B cell (primary cell): Measurements from ENCODE around the gene COL4A1. TPM values are rescaled to one million over a fixed set of nuclear protein-coding genes. Genes with fewer than 3 reads are reported as not detected.

Experiments
- ATAC-seq: fragments of 200-7000 bp; cut with Tn5 transposase; one replicate; pipeline ENCODE4 v1.10.0; 2021; ENCODE audit warnings: low read depth, mild to moderate bottlenecking, moderate number of reproducible peaks, moderate library complexity
- CTCF ChIA-PET: fragments of 350-600 bp; sonication (Branson Sonifier 250); formaldehyde crosslinking; loops from one replicate; lab custom pipeline; 2021; ENCODE audit warnings: antibody characterized with exemption, inconsistent platforms; lab: Charles Lee
- POLR2A ChIA-PET: fragments of 350-600 bp; sonication (Branson Sonifier 250); formaldehyde crosslinking; loops from one replicate; lab custom pipeline; 2021; ENCODE audit warnings: antibody characterized with exemption; lab: Charles Lee
- DNase-seq: peaks from one replicate; pipeline ENCODE4 v3.0.0; 2013
- H2AFZ ChIP-seq: 2 replicates; pipeline ENCODE4 v1.6.1; 2012; ENCODE audit warnings: mild to moderate bottlenecking, low read depth, low read length; ENCODE audit not compliant: insufficient read depth, poor library complexity, severe bottlenecking
- H3K27ac ChIP-seq, 2 donors: 1 replicate in 1 of 2; 2 replicates in 1 of 2; pipeline ENCODE4 v1.5.1; 2012 to 2013; ENCODE audit warnings: low read length in 2 of 2, mild to moderate bottlenecking in 2 of 2, moderate library complexity in 1 of 2
- H3K27me3 ChIP-seq, 4 experiments: fragments of 200-600 bp in 1 of 4; sonication (generic) in 1 of 4; replicated peaks in 1 of 4; 1 replicate in 2 of 4; 2 replicates in 2 of 4; pipeline versions ENCODE4 v1.6.1 to v1.7.0; 2013 to 2016; ENCODE audit warnings: low read length in 3 of 4, mild to moderate bottlenecking in 2 of 4, mixed read lengths in 1 of 4, moderate library complexity in 1 of 4; ENCODE audit not compliant: insufficient read depth in 4 of 4, control insufficient read depth in 3 of 4; ENCODE audit errors: control extremely low read depth in 1 of 4
- H3K36me3 ChIP-seq, 2 experiments: replicated peaks in 1 of 2; 1 replicate in 1 of 2; 2 replicates in 1 of 2; pipeline versions ENCODE4 v1.6.1 to v1.7.1; 2013; ENCODE audit warnings: low read length in 1 of 2; ENCODE audit not compliant: insufficient read depth in 2 of 2, control insufficient read depth in 1 of 2; ENCODE audit errors: control extremely low read depth in 1 of 2, extremely low read depth in 1 of 2
- H3K4me1 ChIP-seq, 2 donors: fragments of 200-600 bp in 1 of 2; sonication (generic) in 1 of 2; 1 replicate in 1 of 2; 2 replicates in 1 of 2; pipeline versions ENCODE4 v1.5.1 to v1.6.1; 2013 to 2017; ENCODE audit warnings: low read length in 2 of 2; ENCODE audit not compliant: control insufficient read depth in 2 of 2, insufficient read depth in 2 of 2
- H3K4me2 ChIP-seq: replicated peaks from 2 replicates; pipeline ENCODE3; 2012; ENCODE audit warnings: mild to moderate bottlenecking, low read depth, low read length; ENCODE audit not compliant: poor library complexity, severe bottlenecking
- H3K4me3 ChIP-seq, 5 experiments: fragments of 200-600 bp in 1 of 5; sonication (generic) in 1 of 5; 1 replicate in 3 of 5; 2 replicates in 2 of 5; pipeline versions ENCODE4 v1.5.1 to v1.7.0; 2011 to 2016; ENCODE audit warnings: low read length in 4 of 5, mild to moderate bottlenecking in 4 of 5, low read depth in 2 of 5, control low read depth in 1 of 5, moderate library complexity in 1 of 5; ENCODE audit not compliant: insufficient read depth in 1 of 5; ENCODE audit errors: control extremely low read depth in 1 of 5, extremely low read depth in 1 of 5
- H3K79me2 ChIP-seq: fragments of 200-600 bp; sonication (generic); one replicate; pipeline ENCODE4 v1.6.0; 2016; ENCODE audit warnings: low read length; ENCODE audit not compliant: control insufficient read depth, insufficient read depth
- H3K9ac ChIP-seq: fragments of 200-600 bp; sonication (generic); 2 replicates; pipeline ENCODE4 v1.6.1; 2017; ENCODE audit warnings: mild to moderate bottlenecking, low read length, moderate library complexity
- H3K9me3 ChIP-seq, 3 donors: one replicate each; pipeline versions ENCODE4 v1.6.1 to v1.7.1; 2013; ENCODE audit warnings: low read length in 2 of 3; ENCODE audit not compliant: control insufficient read depth in 2 of 3, insufficient read depth in 1 of 3; ENCODE audit errors: control extremely low read depth in 1 of 3
- H4K20me1 ChIP-seq: 2 replicates; pipeline ENCODE4 v1.6.0; 2012; ENCODE audit warnings: mild to moderate bottlenecking, low read length; ENCODE audit not compliant: insufficient read depth, control insufficient read depth, poor library complexity, severe bottlenecking
- H3K27ac Mint-ChIP-seq: one replicate; pipeline ENCODE4 v1.8.0; 2021; ENCODE audit warnings: mixed read lengths
- H3K27me3 Mint-ChIP-seq: one replicate; pipeline ENCODE4 v1.8.0; 2021; ENCODE audit warnings: mixed read lengths
- H3K4me1 Mint-ChIP-seq: one replicate; pipeline ENCODE4 v1.8.0; 2021; ENCODE audit warnings: mixed read lengths
- H3K4me3 Mint-ChIP-seq: one replicate; pipeline ENCODE4 v1.8.0; 2021; ENCODE audit warnings: mixed read lengths
- H3K9me3 Mint-ChIP-seq: one replicate; pipeline ENCODE4 v1.8.0; 2022; ENCODE audit warnings: mixed read lengths; ENCODE audit not compliant: insufficient read depth
- EZH2 ChIP-seq: IDR thresholded peaks from 2 replicates; pipeline ENCODE4 v1.6.1; 2012; ENCODE audit warnings: borderline replicate concordance, low read depth, mild to moderate bottlenecking, moderate library complexity, low read length; ENCODE audit not compliant: insufficient read depth, poor library complexity, severe bottlenecking
- WGBS: methylation state at CpG from one replicate; pipeline ENCODE4 v1.1.5; 2013; ENCODE audit warnings: missing lambda C conversion rate; ENCODE audit not compliant: insufficient coverage; 5-methylcytosine and 5-hydroxymethylcytosine counted together
- intact Hi-C: fragments of 100-400 bp; cut with micrococcal nuclease; formaldehyde crosslinking; loops from one replicate; pipeline ENCODE4 v1.10.0; 2022
- polyA plus RNA-seq: library from polyadenylated mRNA; depleted of rRNA; stranded (reverse); fragments of >200 nt; gene quantifications from 2 replicates; pipeline ENCODE4 v1.2.3, GENCODE V29; 2012
- total RNA-seq, 2 donors: library from RNA; stranded (reverse); fragments of 120-200 nt in 1 of 2; gene quantifications; 1 replicate in 1 of 2; 2 replicates in 1 of 2; pipeline versions ENCODE4 v1.2.3 to v1.2.4, GENCODE V29; 2013 to 2022
- TF ChIP-seq, protein P1 (sequence below): fragments of 200-600 bp; IDR thresholded peaks from one replicate; pipeline ENCODE4 v1.8.0; 2022; ENCODE audit warnings: antibody characterized with exemption, mild to moderate bottlenecking

The COL4A1 gene
- total and polyA plus RNA-seq, 2 donors (not counting 1 experiment from before 2014, with no cell fraction given) = not detected

GRCh38 chr13:110334256-110334655 is 27.3 kb upstream of the COL4A1 start:
- CTCF ChIA-PET = no interaction called here
- Mint-ChIP-seq H3K27me3 (peaks cover 18% of the 10 kb centered on the region), H3K4me1 (no peaks in the 10 kb centered on the region), H3K27ac (no peak overlapping the region), H3K9me3 (peaks cover 4% of the 10 kb centered on the region), H3K4me3 (no peak overlapping the region)
- no peak for TF ChIP-seq EZH2
- TF ChIP-seq, protein P1, sequence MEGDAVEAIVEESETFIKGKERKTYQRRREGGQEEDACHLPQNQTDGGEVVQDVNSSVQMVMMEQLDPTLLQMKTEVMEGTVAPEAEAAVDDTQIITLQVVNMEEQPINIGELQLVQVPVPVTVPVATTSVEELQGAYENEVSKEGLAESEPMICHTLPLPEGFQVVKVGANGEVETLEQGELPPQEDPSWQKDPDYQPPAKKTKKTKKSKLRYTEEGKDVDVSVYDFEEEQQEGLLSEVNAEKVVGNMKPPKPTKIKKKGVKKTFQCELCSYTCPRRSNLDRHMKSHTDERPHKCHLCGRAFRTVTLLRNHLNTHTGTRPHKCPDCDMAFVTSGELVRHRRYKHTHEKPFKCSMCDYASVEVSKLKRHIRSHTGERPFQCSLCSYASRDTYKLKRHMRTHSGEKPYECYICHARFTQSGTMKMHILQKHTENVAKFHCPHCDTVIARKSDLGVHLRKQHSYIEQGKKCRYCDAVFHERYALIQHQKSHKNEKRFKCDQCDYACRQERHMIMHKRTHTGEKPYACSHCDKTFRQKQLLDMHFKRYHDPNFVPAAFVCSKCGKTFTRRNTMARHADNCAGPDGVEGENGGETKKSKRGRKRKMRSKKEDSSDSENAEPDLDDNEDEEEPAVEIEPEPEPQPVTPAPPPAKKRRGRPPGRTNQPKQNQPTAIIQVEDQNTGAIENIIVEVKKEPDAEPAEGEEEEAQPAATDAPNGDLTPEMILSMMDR = no peak
- intact Hi-C loops = no loop called here
- POLR2A ChIA-PET = no interaction called here
- no peak overlapping the region for H3K4me2 ChIP-seq
- H3K9ac ChIP-seq = no peak overlapping the region
- H3K4me1 ChIP-seq = no peaks in the 10 kb centered on the region
- H3K27me3 ChIP-seq = peaks cover 0 to 9% (median 0%) of the 10 kb centered on the region in 4 experiments
- ATAC-seq = no peak
- H2AFZ ChIP-seq = no peak overlapping the region
- H3K79me2 ChIP-seq = no peaks in the 10 kb centered on the region
- no peak for DNase-seq
- H4K20me1 ChIP-seq = no peaks in the 10 kb centered on the region
- WGBS = 91% methylated on average over 5 of the region's 8 CpGs
- no peaks in the 10 kb centered on the region for H3K36me3 ChIP-seq
- H3K9me3 ChIP-seq = peaks cover 0 to 12% (median 0%) of the 10 kb centered on the region in 3 donors
- no peak overlapping the region for H3K27ac ChIP-seq
- H3K4me3 ChIP-seq = no peak overlapping the region

DNA sequence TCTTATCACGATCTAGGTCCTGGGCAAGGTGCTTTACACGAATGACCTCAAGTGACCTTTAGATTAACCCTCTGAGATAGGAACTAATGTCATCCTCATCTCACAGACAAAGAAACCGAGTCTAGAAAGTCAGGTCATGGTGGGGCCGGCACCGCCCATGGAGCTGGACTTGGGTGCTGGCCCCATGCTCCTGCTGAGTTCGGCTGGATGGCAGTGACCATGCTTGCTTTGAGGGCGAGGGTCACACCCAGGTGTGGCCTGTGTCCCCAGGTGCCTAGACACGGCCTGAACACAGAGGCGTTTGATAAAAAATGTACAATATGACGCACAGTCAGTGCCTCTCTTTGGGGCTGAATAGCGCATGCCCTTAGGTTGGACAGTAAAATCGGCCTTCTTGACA is 26.9 kb upstream of the COL4A1 start:
- Mint-ChIP-seq H3K9me3 (peaks cover 4% of the 10 kb centered on the region), H3K27ac (no peak overlapping the region), H3K4me3 (no peak overlapping the region), H3K27me3 (peaks cover 19% of the 10 kb centered on the region), H3K4me1 (no peaks in the 10 kb centered on the region)
- H3K36me3 ChIP-seq = no peaks in the 10 kb centered on the region
- no peak for ATAC-seq
- no peak overlapping the region for H3K9ac ChIP-seq
- peaks cover 0 to 12% (median 0%) of the 10 kb centered on the region in 3 donors for H3K9me3 ChIP-seq
- no peak overlapping the region for H3K4me2 ChIP-seq
- ChIA-PET POLR2A (no interaction called here), CTCF (no interaction called here)
- no peak overlapping the region for H3K27ac ChIP-seq
- no peaks in the 10 kb centered on the region for H3K79me2 ChIP-seq
- 82% methylated on average over 12 of the region's 12 CpGs for WGBS
- no peaks in the 10 kb centered on the region for H4K20me1 ChIP-seq
- H3K4me3 ChIP-seq = no peak overlapping the region
- peaks cover 0 to 5% (median 0%) of the 10 kb centered on the region in 4 experiments for H3K27me3 ChIP-seq
- H3K4me1 ChIP-seq = no peaks in the 10 kb centered on the region
- TF ChIP-seq, protein P1 = no peak
- TF ChIP-seq EZH2 = no peak
- no peak for DNase-seq
- H2AFZ ChIP-seq = no peak overlapping the region
- intact Hi-C loops = no loop called here
